NT2/D1 (cell line): ENCODE data around the gene RAB5IF.

ENCODE experiments used
- SUZ12 ChIP-seq: IDR thresholded peaks from 2 replicates; pipeline ENCODE4 v1.6.1; 2011; ENCODE audit not compliant: insufficient read length, insufficient read depth; ENCODE audit errors: extremely low read depth
- YY1 ChIP-seq: IDR thresholded peaks from 2 replicates; pipeline ENCODE4 v1.6.1; 2011; ENCODE audit not compliant: insufficient read length, insufficient read depth
- ZNF274 ChIP-seq: IDR thresholded peaks from 2 replicates; pipeline ENCODE4 v1.6.1; 2011; ENCODE audit warnings: mild to moderate bottlenecking, low read depth, low read length

- no peak for TF ChIP-seq SUZ12
- TF ChIP-seq YY1: no peak
- no peak for TF ChIP-seq ZNF274
Measured at GRCh38 chr20:36572701-36573102, 32.9 kb upstream of the RAB5IF start.
